PFSK-1 (cell line): ENCODE measurements around the gene GALNTL6.

Source experiments
- FOXP2 ChIP-seq: optimal IDR thresholded peaks from 2 replicates; pipeline ENCODE3; 2011; ENCODE audit warnings: borderline replicate concordance, control low read depth, inconsistent platforms; ENCODE audit not compliant: insufficient read depth; ENCODE audit errors: extremely low read length, extremely low read depth
- POLR2AphosphoS5 ChIP-seq: IDR thresholded peaks from 2 replicates; pipeline ENCODE4 v1.6.1; 2012; ENCODE audit warnings: low read depth, mild to moderate bottlenecking, control low read depth, low read length, moderate library complexity
- SIN3A ChIP-seq: IDR thresholded peaks from 2 replicates; pipeline ENCODE4 v1.6.1; 2012; ENCODE audit warnings: mild to moderate bottlenecking, low read length, moderate library complexity, borderline replicate concordance; ENCODE audit not compliant: insufficient read depth
- TAF1 ChIP-seq: IDR thresholded peaks from 2 replicates; pipeline ENCODE4 v1.6.1; 2012; ENCODE audit warnings: low read length, control low read depth, borderline replicate concordance; ENCODE audit not compliant: insufficient read depth
- TF ChIP-seq, protein P1 (sequence below), 2 experiments: IDR thresholded peaks; 2 replicates each; pipeline versions ENCODE4 v1.6.1 to v1.8.0; 2011 to 2012; ENCODE audit warnings: low read depth in 2 of 2, low read length in 2 of 2, control low read depth in 1 of 2, inconsistent platforms in 1 of 2, mild to moderate bottlenecking in 1 of 2, moderate library complexity in 1 of 2; ENCODE audit not compliant: insufficient read depth in 1 of 2

The GALNTL6 gene

GRCh38 chr4:172928347-172928746, 1115.1 kb downstream of the GALNTL6 start:
- TF ChIP-seq FOXP2 (no peak), SIN3A (no peak), POLR2AphosphoS5 (no peak), TAF1 (no peak)
- TF ChIP-seq, protein P1, sequence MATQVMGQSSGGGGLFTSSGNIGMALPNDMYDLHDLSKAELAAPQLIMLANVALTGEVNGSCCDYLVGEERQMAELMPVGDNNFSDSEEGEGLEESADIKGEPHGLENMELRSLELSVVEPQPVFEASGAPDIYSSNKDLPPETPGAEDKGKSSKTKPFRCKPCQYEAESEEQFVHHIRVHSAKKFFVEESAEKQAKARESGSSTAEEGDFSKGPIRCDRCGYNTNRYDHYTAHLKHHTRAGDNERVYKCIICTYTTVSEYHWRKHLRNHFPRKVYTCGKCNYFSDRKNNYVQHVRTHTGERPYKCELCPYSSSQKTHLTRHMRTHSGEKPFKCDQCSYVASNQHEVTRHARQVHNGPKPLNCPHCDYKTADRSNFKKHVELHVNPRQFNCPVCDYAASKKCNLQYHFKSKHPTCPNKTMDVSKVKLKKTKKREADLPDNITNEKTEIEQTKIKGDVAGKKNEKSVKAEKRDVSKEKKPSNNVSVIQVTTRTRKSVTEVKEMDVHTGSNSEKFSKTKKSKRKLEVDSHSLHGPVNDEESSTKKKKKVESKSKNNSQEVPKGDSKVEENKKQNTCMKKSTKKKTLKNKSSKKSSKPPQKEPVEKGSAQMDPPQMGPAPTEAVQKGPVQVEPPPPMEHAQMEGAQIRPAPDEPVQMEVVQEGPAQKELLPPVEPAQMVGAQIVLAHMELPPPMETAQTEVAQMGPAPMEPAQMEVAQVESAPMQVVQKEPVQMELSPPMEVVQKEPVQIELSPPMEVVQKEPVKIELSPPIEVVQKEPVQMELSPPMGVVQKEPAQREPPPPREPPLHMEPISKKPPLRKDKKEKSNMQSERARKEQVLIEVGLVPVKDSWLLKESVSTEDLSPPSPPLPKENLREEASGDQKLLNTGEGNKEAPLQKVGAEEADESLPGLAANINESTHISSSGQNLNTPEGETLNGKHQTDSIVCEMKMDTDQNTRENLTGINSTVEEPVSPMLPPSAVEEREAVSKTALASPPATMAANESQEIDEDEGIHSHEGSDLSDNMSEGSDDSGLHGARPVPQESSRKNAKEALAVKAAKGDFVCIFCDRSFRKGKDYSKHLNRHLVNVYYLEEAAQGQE (IDR thresholded peaks at IDR 0.05; ENCODE audit: insufficient read depth in 1 of 2, low read depth in 2 of 2, low read length in 2 of 2) = no peak

GRCh38 chr4:172938072-172938829, 1125.0 kb downstream of the GALNTL6 start:
- no peak for TF ChIP-seq FOXP2
- TF ChIP-seq, protein P1 (IDR thresholded peaks at IDR 0.05; ENCODE audit: insufficient read depth in 1 of 2, low read depth in 2 of 2, low read length in 2 of 2) = no peak
- no peak for TF ChIP-seq POLR2AphosphoS5
- no peak for TF ChIP-seq TAF1
- no peak for TF ChIP-seq SIN3A

GRCh38 chr4:172938870-172939269, 1125.7 kb downstream of the GALNTL6 start:
- TF ChIP-seq SIN3A (no peak), TAF1 (no peak), POLR2AphosphoS5 (no peak), FOXP2 (no peak)
- TF ChIP-seq, protein P1 (IDR thresholded peaks at IDR 0.05; ENCODE audit: insufficient read depth in 1 of 2, low read depth in 2 of 2, low read length in 2 of 2) = no peak

DNA sequence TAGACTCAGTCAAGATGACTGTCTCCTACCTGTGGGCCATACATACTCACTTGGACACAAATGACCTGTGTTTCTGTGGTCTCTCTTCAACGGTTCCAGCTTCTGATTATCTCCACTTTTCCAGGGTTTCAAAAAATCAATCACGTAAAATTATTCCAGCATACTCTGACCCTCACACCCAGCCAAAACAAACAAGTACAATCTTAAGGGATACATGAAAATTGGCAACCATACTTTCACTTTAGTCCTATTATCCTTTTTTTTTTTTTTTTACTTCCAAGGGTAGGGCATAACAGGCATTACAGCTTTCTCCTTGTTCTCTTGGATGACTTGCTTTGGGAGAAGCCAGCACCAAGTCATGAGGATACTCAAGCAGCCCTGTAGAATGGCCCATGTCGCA, 1129.6 kb downstream of the GALNTL6 start:
- TF ChIP-seq FOXP2 (no peak), POLR2AphosphoS5 (no peak), SIN3A (no peak), TAF1 (no peak)
- TF ChIP-seq, protein P1 (IDR thresholded peaks at IDR 0.05; ENCODE audit: insufficient read depth in 1 of 2, low read depth in 2 of 2, low read length in 2 of 2) = no peak
